Measurements from ENCODE around the gene KL. TPM values are rescaled to one million over a fixed set of nuclear protein-coding genes. Genes with fewer than 3 reads are reported as not detected.
A peak's percentile ranks its signal among the peaks of the same experiment; 100 is the strongest.

KL gene
- total RNA-seq, 1 experiment from 2014 or later, result 0.52 TPM

DNA sequence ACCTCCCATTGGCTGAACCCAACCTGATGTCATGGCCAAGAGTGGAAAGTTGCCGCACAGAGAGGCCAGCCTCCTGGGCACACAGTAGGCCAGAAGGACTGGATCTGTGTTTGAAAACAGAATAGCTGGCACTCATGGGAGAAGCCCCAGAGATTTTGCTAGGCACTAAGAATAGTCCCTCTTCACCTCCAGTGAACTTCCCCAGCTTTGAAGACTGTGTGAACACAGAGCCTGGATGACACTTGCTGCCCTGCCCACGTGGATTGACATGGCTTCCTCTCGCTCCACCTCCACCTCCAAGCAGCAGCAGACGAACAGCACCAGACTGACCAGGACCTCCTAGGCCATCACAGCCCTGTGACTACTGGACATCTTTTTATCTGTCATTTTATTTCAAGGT, 37.9 kb upstream of the KL start:
- CTCF ChIA-PET, result interaction anchor here (0.6 kb wide), 1 partner anchor 16 kb away, joined by 4 read pairs; no protein-coding TSS in a partner anchor
- peaks cover 17% of the 10 kb centered on the region for H3K27me3 Mint-ChIP-seq (ENCODE audit: unreplicated experiment)
- H3K27ac Mint-ChIP-seq (ENCODE audit: unreplicated experiment), result no peak overlapping the region
- H3K9me3 Mint-ChIP-seq (ENCODE audit: low read depth, unreplicated experiment), result peaks cover 2% of the 10 kb centered on the region
- no TSS peak for BruUV-seq (replicated peaks)
- TF ChIP-seq, protein P1, sequence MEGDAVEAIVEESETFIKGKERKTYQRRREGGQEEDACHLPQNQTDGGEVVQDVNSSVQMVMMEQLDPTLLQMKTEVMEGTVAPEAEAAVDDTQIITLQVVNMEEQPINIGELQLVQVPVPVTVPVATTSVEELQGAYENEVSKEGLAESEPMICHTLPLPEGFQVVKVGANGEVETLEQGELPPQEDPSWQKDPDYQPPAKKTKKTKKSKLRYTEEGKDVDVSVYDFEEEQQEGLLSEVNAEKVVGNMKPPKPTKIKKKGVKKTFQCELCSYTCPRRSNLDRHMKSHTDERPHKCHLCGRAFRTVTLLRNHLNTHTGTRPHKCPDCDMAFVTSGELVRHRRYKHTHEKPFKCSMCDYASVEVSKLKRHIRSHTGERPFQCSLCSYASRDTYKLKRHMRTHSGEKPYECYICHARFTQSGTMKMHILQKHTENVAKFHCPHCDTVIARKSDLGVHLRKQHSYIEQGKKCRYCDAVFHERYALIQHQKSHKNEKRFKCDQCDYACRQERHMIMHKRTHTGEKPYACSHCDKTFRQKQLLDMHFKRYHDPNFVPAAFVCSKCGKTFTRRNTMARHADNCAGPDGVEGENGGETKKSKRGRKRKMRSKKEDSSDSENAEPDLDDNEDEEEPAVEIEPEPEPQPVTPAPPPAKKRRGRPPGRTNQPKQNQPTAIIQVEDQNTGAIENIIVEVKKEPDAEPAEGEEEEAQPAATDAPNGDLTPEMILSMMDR (IDR thresholded peaks at IDR 0.05; ENCODE audit: unreplicated experiment), result no peak
- intact Hi-C loops (cut with micrococcal nuclease; ENCODE audit: unreplicated experiment), result no loop called here
- H3K4me1 Mint-ChIP-seq (ENCODE audit: low read depth, unreplicated experiment), result no peaks in the 10 kb centered on the region
- no peak for DNase-seq
- H3K4me3 Mint-ChIP-seq (ENCODE audit: low read depth, unreplicated experiment), result no peak overlapping the region
- H3K36me3 Mint-ChIP-seq (ENCODE audit: insufficient read depth, unreplicated experiment), result no peaks in the 10 kb centered on the region

DNA sequence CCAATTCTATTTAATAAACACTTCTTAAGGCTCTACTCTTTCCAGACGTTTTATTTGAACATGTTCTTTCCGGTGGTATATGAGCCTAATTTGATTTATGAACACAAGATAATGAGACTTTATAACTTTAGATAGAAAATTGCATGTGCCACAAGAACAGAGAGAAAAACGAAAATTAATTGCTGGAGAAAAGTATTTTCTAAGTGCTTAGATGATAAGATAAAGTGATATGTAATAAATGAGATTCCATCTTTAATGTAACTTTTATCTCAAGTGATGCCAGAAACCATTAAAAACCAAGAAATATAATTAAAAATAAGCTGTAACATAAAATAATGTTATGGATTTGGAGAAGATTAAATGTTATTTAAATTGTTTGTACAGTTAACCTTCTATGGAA, 33.2 kb upstream of the KL start:
- no peak overlapping the region for H3K4me3 Mint-ChIP-seq (ENCODE audit: low read depth, unreplicated experiment)
- BruUV-seq (replicated peaks), result no TSS peak
- no peaks in the 10 kb centered on the region for H3K36me3 Mint-ChIP-seq (ENCODE audit: insufficient read depth, unreplicated experiment)
- peaks cover 22% of the 10 kb centered on the region for H3K27me3 Mint-ChIP-seq (ENCODE audit: unreplicated experiment)
- TF ChIP-seq, protein P1 (IDR thresholded peaks at IDR 0.05; ENCODE audit: unreplicated experiment), result no peak
- H3K27ac Mint-ChIP-seq (ENCODE audit: unreplicated experiment), result no peak overlapping the region
- H3K4me1 Mint-ChIP-seq (ENCODE audit: low read depth, unreplicated experiment), result no peaks in the 10 kb centered on the region
- no peak for DNase-seq
- H3K9me3 Mint-ChIP-seq (ENCODE audit: low read depth, unreplicated experiment), result peaks cover 3% of the 10 kb centered on the region
- CTCF ChIA-PET, result no interaction called here
- intact Hi-C loops (cut with micrococcal nuclease; ENCODE audit: unreplicated experiment), result no loop called here

DNA sequence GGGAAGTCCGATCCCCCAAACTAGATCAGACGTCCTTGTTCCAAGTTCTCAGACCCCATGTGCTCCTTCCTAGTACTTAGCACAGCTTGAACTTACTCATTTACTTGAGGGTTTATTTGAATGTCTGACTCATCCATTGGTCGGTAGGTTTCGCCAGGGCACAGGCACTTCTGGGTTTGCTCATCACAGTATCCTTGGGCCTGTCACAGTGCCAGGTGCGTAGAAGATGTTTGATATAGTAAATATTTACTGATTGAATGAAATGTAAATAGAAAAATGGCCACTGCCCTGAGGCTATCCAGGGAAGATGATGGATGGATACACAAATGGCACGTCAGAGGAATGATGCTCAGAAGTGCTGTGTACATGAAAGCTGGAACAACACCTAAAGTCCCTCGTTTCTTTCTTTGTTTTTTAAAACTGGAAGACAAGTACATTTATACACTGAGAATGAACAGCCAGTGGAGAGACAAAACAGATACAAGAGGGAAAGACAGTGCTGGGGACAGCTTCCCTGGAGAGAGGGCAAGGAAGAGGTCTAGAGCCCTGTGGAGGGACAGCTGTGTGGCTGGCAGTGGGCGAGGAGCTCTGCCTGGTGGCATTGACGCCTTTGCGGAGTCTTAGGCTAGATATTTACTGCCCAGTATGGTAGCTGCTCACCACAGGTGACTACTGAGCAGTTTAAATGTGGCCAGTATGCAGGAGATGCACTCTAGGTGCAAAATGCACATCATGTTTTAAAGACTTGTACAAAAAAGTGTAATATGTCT, 31.2 kb upstream of the KL start:
- BruUV-seq (replicated peaks), result no TSS peak

DNA sequence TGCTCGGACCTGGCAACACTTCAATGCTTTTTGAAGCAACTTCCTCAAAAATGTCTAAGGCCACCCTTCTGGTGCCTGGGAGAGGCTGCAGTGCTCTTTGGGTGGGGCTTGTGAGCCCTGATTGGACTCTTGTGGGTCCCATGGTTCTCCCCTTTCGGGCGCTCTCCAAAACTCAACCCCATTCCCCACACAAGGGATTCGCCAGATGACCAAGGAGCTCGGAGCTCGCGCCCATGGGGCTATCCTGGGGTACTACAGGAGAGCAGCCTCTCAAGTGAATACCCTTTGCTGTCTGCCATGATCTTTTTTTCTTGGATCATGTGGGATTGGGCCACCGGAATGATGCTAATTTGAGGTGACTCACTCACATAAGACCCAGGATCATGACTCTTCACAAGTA, 29.7 kb upstream of the KL start:
- Mint-ChIP-seq H3K9me3 (ENCODE audit: low read depth, unreplicated experiment) (peaks cover 3% of the 10 kb centered on the region), H3K27me3 (ENCODE audit: unreplicated experiment) (peaks cover 37% of the 10 kb centered on the region), H3K4me3 (ENCODE audit: low read depth, unreplicated experiment) (no peak overlapping the region), H3K27ac (ENCODE audit: unreplicated experiment) (no peak overlapping the region), H3K36me3 (ENCODE audit: insufficient read depth, unreplicated experiment) (no peaks in the 10 kb centered on the region), H3K4me1 (ENCODE audit: low read depth, unreplicated experiment) (no peaks in the 10 kb centered on the region)
- intact Hi-C loops (cut with micrococcal nuclease; ENCODE audit: unreplicated experiment), result no loop called here
- BruUV-seq (replicated peaks), result no TSS peak
- DNase-seq, result no peak
- CTCF ChIA-PET, result no interaction called here
- TF ChIP-seq, protein P1 (IDR thresholded peaks at IDR 0.05; ENCODE audit: unreplicated experiment), result no peak

More for the DNA sequence above, 31.2 kb upstream of the KL start:
- Mint-ChIP-seq H3K27me3 (ENCODE audit: unreplicated experiment) (peaks cover 22% of the 10 kb centered on the region), H3K36me3 (ENCODE audit: insufficient read depth, unreplicated experiment) (no peaks in the 10 kb centered on the region), H3K27ac (ENCODE audit: unreplicated experiment) (no peak overlapping the region), H3K4me3 (ENCODE audit: low read depth, unreplicated experiment) (no peak overlapping the region), H3K9me3 (ENCODE audit: low read depth, unreplicated experiment) (peaks cover 3% of the 10 kb centered on the region), H3K4me1 (ENCODE audit: low read depth, unreplicated experiment) (no peaks in the 10 kb centered on the region)
- CTCF ChIA-PET, result no interaction called here
- TF ChIP-seq, protein P1 (IDR thresholded peaks at IDR 0.05; ENCODE audit: unreplicated experiment), result no peak
- peak; percentile 0 for DNase-seq
- intact Hi-C loops (cut with micrococcal nuclease; ENCODE audit: unreplicated experiment), result no loop called here
